Endodermal cell (in vitro differentiated cells): ENCODE measurements around the gene DGKH. TPM values are rescaled to one million over a fixed set of nuclear protein-coding genes. Genes with fewer than 3 reads are reported as not detected.

Experiments used
- DNase-seq: peaks from one replicate; pipeline ENCODE4 v3.0.0-alpha.2; 2017
- H3K27ac ChIP-seq: 2 replicates; pipeline ENCODE4 v1.5.1; 2013; ENCODE audit warnings: mild to moderate bottlenecking, low read depth, low read length, moderate library complexity
- H3K27me3 ChIP-seq: 2 replicates; pipeline ENCODE4 v1.6.1; 2013; ENCODE audit warnings: mild to moderate bottlenecking, low read length, moderate library complexity; ENCODE audit not compliant: insufficient read depth, control insufficient read depth, poor library complexity, severe bottlenecking
- H3K36me3 ChIP-seq: 2 replicates; pipeline ENCODE4 v1.7.0; 2013; ENCODE audit warnings: mild to moderate bottlenecking, low read length, moderate library complexity; ENCODE audit not compliant: control insufficient read depth, insufficient read depth
- H3K4me1 ChIP-seq: one replicate; pipeline ENCODE4 v1.7.0; 2013; ENCODE audit warnings: low read length; ENCODE audit not compliant: control insufficient read depth, insufficient read depth
- H3K4me3 ChIP-seq: 2 replicates; pipeline ENCODE4 v1.5.1; 2013; ENCODE audit warnings: mild to moderate bottlenecking, low read length, moderate library complexity
- H3K9ac ChIP-seq: 2 replicates; pipeline ENCODE4 v1.6.1; 2013; ENCODE audit warnings: mild to moderate bottlenecking, low read length, moderate library complexity; ENCODE audit not compliant: poor library complexity, severe bottlenecking; ENCODE audit errors: extremely low read depth
- H3K9me3 ChIP-seq: 2 replicates; pipeline ENCODE4 v1.6.1; 2013; ENCODE audit warnings: mild to moderate bottlenecking, low read length, moderate library complexity; ENCODE audit not compliant: control insufficient read depth
- H3K27ac Mint-ChIP-seq: 2 replicates; pipeline ENCODE4 v1.8.0; 2020; ENCODE audit warnings: mixed read lengths
- H3K27me3 Mint-ChIP-seq: 2 replicates; pipeline ENCODE4 v1.8.0; 2021; ENCODE audit warnings: mild to moderate bottlenecking, mixed read lengths; ENCODE audit not compliant: insufficient read depth
- H3K36me3 Mint-ChIP-seq: 2 replicates; pipeline ENCODE4 v1.8.0; 2020; ENCODE audit warnings: low read depth, mixed read lengths
- H3K4me1 Mint-ChIP-seq: 2 replicates; pipeline ENCODE4 v1.8.0; 2020; ENCODE audit warnings: mixed read lengths
- H3K4me3 Mint-ChIP-seq: 2 replicates; pipeline ENCODE4 v1.8.0; 2020; ENCODE audit warnings: mild to moderate bottlenecking, moderate library complexity, mixed read lengths
- H3K9me3 Mint-ChIP-seq: 2 replicates; pipeline ENCODE4 v1.8.0; 2020; ENCODE audit warnings: mild to moderate bottlenecking, mixed read lengths
- CTCF ChIP-seq: fragments of 200-600 bp; sonication (generic); conservative IDR thresholded peaks from 2 replicates; pipeline ENCODE4 v1.5.0; 2021; ENCODE audit warnings: antibody characterized with exemption, mild to moderate bottlenecking
- WGBS, 2 experiments: methylation state at CpG; one replicate each; pipeline versions ENCODE4 v1.1.5 to v1.1.7; 2013; ENCODE audit warnings: missing lambda C conversion rate in 2 of 2, mixed read lengths in 1 of 2; ENCODE audit not compliant: insufficient coverage in 1 of 2, insufficient read length in 1 of 2; 5-methylcytosine and 5-hydroxymethylcytosine counted together
- total RNA-seq, 2 donors: library from RNA; stranded (reverse); fragmentation: NEBNext Ultra II Directional in 1 of 2; extraction: Animal tissue kit (Norgen Biotek cat#: 25700) in 1 of 2; gene quantifications; 2 replicates in 1 of 2; 3 replicates in 1 of 2; pipeline ENCODE4 v1.2.1, GENCODE V29; 2021

The DGKH gene
- total RNA-seq, 2 donors from 2014 or later = 7.1 to 11.5 TPM

GRCh38 chr13:42123600-42123999 lies 75.2 kb downstream of the DGKH start:
- Histone ChIP-seq H3K9ac (no peak overlapping the region), H3K27me3 (no peaks in the 10 kb centered on the region), H3K36me3 (peaks cover 3% of the 10 kb centered on the region), H3K4me1 (no peaks in the 10 kb centered on the region), H3K9me3 (no peaks in the 10 kb centered on the region), H3K4me3 (no peak overlapping the region), H3K27ac (no peak overlapping the region)
- Mint-ChIP-seq H3K4me1 (peaks cover 2% of the 10 kb centered on the region), H3K4me3 (no peak overlapping the region), H3K9me3 (no peaks in the 10 kb centered on the region), H3K27me3 (no peaks in the 10 kb centered on the region), H3K36me3 (no peaks in the 10 kb centered on the region), H3K27ac (no peak overlapping the region)
- no peak for TF ChIP-seq CTCF
- no peak for DNase-seq
- 92 to 100% methylated on average over 1 to 2 of the region's 2 CpGs for WGBS, 2 experiments

GRCh38 chr13:42125046-42125445 lies 76.6 kb downstream of the DGKH start:
- Histone ChIP-seq H3K4me3 (no peak overlapping the region), H3K27ac (no peak overlapping the region), H3K9me3 (no peaks in the 10 kb centered on the region), H3K4me1 (no peaks in the 10 kb centered on the region), H3K9ac (no peak overlapping the region), H3K36me3 (peaks cover 13% of the 10 kb centered on the region), H3K27me3 (no peaks in the 10 kb centered on the region)
- TF ChIP-seq CTCF = no peak
- WGBS, 2 experiments = 81 to 93% methylated on average over 2 of the region's 2 CpGs
- no peaks in the 10 kb centered on the region for H3K36me3 Mint-ChIP-seq
- no peak overlapping the region for H3K4me3 Mint-ChIP-seq
- DNase-seq = no peak
- H3K4me1 Mint-ChIP-seq = peaks cover 2% of the 10 kb centered on the region
- H3K27me3 Mint-ChIP-seq = no peaks in the 10 kb centered on the region
- H3K27ac Mint-ChIP-seq = no peak overlapping the region
- H3K9me3 Mint-ChIP-seq = no peaks in the 10 kb centered on the region

- H3K36me3 Mint-ChIP-seq = no peaks in the 10 kb centered on the region
- H3K9me3 Mint-ChIP-seq = no peaks in the 10 kb centered on the region
- H3K27ac Mint-ChIP-seq = no peak overlapping the region
- Histone ChIP-seq H3K4me3 (no peak overlapping the region), H3K9me3 (no peaks in the 10 kb centered on the region), H3K27me3 (no peaks in the 10 kb centered on the region), H3K4me1 (no peaks in the 10 kb centered on the region), H3K27ac (no peak overlapping the region), H3K36me3 (peaks cover 19% of the 10 kb centered on the region), H3K9ac (no peak overlapping the region)
- no peak overlapping the region for H3K4me3 Mint-ChIP-seq
- peaks cover 2% of the 10 kb centered on the region for H3K4me1 Mint-ChIP-seq
- DNase-seq = no peak
- WGBS, 2 experiments = 93 to 100% methylated on average over 2 to 3 of the region's 3 CpGs
- H3K27me3 Mint-ChIP-seq = no peaks in the 10 kb centered on the region
- TF ChIP-seq CTCF = no peak
Observed at GRCh38 chr13:42127047-42127446, 78.6 kb downstream of the DGKH start.
